ENCODE measurements around the gene ZNF486. TPM values are rescaled to one million over a fixed set of nuclear protein-coding genes. Genes with fewer than 3 reads are reported as not detected.
"Not testable (repeated sequence)": the region's sequence is repeated elsewhere in the genome, so short reads cannot be mapped to it uniquely, and the experiment has no call there.

The ZNF486 gene
- total and polyA plus RNA-seq, 12 donors = 0.81 to 4.0 (median 2.8) TPM

- Histone ChIP-seq H3K9me3 (replicated peaks in 1 of 3) (no peaks in the 10 kb centered on the region), H3K36me3 (replicated peaks in 1 of 2) (no peaks in the 10 kb centered on the region), H3K4me1 (replicated peaks in 1 of 2) (no peaks in the 10 kb centered on the region), H3K4me3 (no peak overlapping the region), H3K27ac (no peak overlapping the region), H3K27me3 (no peaks in the 10 kb centered on the region)
- peak; percentile 19 to 81 (median 30) for DNase-seq
- WGBS, 4 donors = 57 to 71% (median 58%) methylated on average over 9 to 10 of the region's 10 CpGs
- intact Hi-C loops (cut with DNase I) = no loop called here
- TF ChIP-seq POLR2A (IDR thresholded peaks at IDR 0.05) = no peak
- TF ChIP-seq CTCF (IDR thresholded peaks at IDR 0.05) = peak in 4 of 6 experiments; percentile 42 to 59 (median 52)
Measured at GRCh38 chr19:20247016-20247683, 80.1 kb downstream of the ZNF486 start.

GRCh38 chr19:20248258-20248657, 81.2 kb downstream of the ZNF486 start:
- intact Hi-C loops (cut with DNase I); H3K9me3 ChIP-seq (replicated peaks in 1 of 3); DNase-seq; H3K27ac ChIP-seq; H3K4me3 ChIP-seq; H3K27me3 ChIP-seq; H3K4me1 ChIP-seq (replicated peaks in 1 of 2); H3K36me3 ChIP-seq (replicated peaks in 1 of 2): not testable (repeated sequence)
- 52 to 85% (median 71%) methylated on average over 2 of the region's 2 CpGs for WGBS, 4 donors

Small RNA genes within 50 kb of the gene (small RNA-seq; reads per million reads assigned to genes)
- gene AC011447.4 = 0 reads per million in 2 donors

Other genes with a start within 250 kb of the ZNF486 start
- 1 to 10 TPM in 7 of 9 donors, under 1 TPM in 2; 0.14 to 6.9 (median 3.3) TPM for gene ZNF682, start 127.7 kb upstream of the ZNF486 start, total RNA-seq
- gene ZNF682, start 127.7 kb upstream of the ZNF486 start, polyA plus RNA-seq = 10 to 100 TPM in 2 of 3 donors, 1 to 10 TPM in 1; 4.6 to 36.0 (median 11.8) TPM
- gene ZNF90, start 89.2 kb upstream of the ZNF486 start, total RNA-seq = 1 to 10 TPM in 5 of 9 donors, under 1 TPM in 4; 0.26 to 3.8 (median 1.2) TPM
- gene ZNF90, start 89.2 kb upstream of the ZNF486 start, polyA plus RNA-seq = 1 to 10 TPM in 2 of 3 donors, under 1 TPM in 1; 0.81 to 3.1 (median 1.8) TPM

All from adrenal gland (tissue), 12 donors.